Esophagus squamous epithelium (tissue), 4 donors: Measurements from ENCODE around the gene MBD3L2.

ENCODE experiments used
- POLR2A ChIP-seq, 4 donors: fragments of 450-650 bp; IDR thresholded peaks; one replicate each; pipeline ENCODE4 v1.6.1; 2017; ENCODE audit warnings: antibody characterized with exemption in 4 of 4, mild to moderate bottlenecking in 4 of 4, moderate library complexity in 3 of 4
- TF ChIP-seq, protein P1 (sequence below), 6 experiments: fragments of 450-650 bp in 4 of 6; fragments of 200-600 bp in 2 of 6; sonication (generic) in 2 of 6; IDR thresholded peaks; one replicate each; pipeline ENCODE4 v1.5.1; 2016 to 2019; ENCODE audit warnings: antibody characterized with exemption in 6 of 6, mild to moderate bottlenecking in 4 of 6, moderate library complexity in 4 of 6

- TF ChIP-seq, protein P1, sequence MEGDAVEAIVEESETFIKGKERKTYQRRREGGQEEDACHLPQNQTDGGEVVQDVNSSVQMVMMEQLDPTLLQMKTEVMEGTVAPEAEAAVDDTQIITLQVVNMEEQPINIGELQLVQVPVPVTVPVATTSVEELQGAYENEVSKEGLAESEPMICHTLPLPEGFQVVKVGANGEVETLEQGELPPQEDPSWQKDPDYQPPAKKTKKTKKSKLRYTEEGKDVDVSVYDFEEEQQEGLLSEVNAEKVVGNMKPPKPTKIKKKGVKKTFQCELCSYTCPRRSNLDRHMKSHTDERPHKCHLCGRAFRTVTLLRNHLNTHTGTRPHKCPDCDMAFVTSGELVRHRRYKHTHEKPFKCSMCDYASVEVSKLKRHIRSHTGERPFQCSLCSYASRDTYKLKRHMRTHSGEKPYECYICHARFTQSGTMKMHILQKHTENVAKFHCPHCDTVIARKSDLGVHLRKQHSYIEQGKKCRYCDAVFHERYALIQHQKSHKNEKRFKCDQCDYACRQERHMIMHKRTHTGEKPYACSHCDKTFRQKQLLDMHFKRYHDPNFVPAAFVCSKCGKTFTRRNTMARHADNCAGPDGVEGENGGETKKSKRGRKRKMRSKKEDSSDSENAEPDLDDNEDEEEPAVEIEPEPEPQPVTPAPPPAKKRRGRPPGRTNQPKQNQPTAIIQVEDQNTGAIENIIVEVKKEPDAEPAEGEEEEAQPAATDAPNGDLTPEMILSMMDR (IDR thresholded peaks at IDR 0.05), result no peak
- no peak for TF ChIP-seq POLR2A (IDR thresholded peaks at IDR 0.05)
These were observed 19.5 kb downstream of the MBD3L2 start for GRCh38 chr19:7068599-7068998.
